Effector memory CD8-positive, alpha-beta T cell (primary cell): ENCODE measurements around the gene APBA2.

Experiments used
- ATAC-seq: fragments of 150-1000 bp; cut with Tn5 transposase; replicated peaks from 2 replicates; pipeline ENCODE4 v1.10.0; 2021; ENCODE audit warnings: mild to moderate bottlenecking, moderate library complexity
- DNase-seq, 3 experiments: peaks; one replicate each; pipeline ENCODE4 v3.0.0; 2021
- H3K27ac Mint-ChIP-seq, 2 donors: one replicate each; pipeline ENCODE4 v1.8.0; 2022; ENCODE audit warnings: mild to moderate bottlenecking in 2 of 2, mixed read lengths in 2 of 2, moderate library complexity in 2 of 2
- H3K27me3 Mint-ChIP-seq, 2 donors: one replicate each; pipeline ENCODE4 v1.8.0; 2022; ENCODE audit warnings: mixed read lengths in 2 of 2
- H3K36me3 Mint-ChIP-seq: one replicate; pipeline ENCODE4 v1.8.0; 2022; ENCODE audit warnings: mild to moderate bottlenecking, moderate library complexity, mixed read lengths; ENCODE audit not compliant: insufficient read depth
- H3K4me1 Mint-ChIP-seq, 2 donors: one replicate each; pipeline ENCODE4 v1.8.0; 2022; ENCODE audit warnings: low read depth in 2 of 2, mixed read lengths in 2 of 2
- H3K4me3 Mint-ChIP-seq, 2 donors: one replicate each; pipeline ENCODE4 v1.8.0; 2022; ENCODE audit warnings: mild to moderate bottlenecking in 2 of 2, mixed read lengths in 2 of 2, moderate library complexity in 2 of 2
- H3K9me3 Mint-ChIP-seq, 2 donors: one replicate each; pipeline ENCODE4 v1.8.0; 2022; ENCODE audit warnings: mixed read lengths in 2 of 2

The APBA2 gene

GRCh38 chr15:28986108-28986507, 100.3 kb downstream of the APBA2 start:
- DNase-seq (peak; percentile 21 to 51 (median 25)), ATAC-seq (peak; percentile 84)
- H3K4me1 Mint-ChIP-seq, result peaks cover 17 to 25% of the 10 kb centered on the region in 2 donors
- H3K4me3 Mint-ChIP-seq, result peak overlapping the region; percentile 69 to 74
- H3K36me3 Mint-ChIP-seq, result peaks cover 10% of the 10 kb centered on the region
- H3K27me3 Mint-ChIP-seq, result no peaks in the 10 kb centered on the region
- H3K9me3 Mint-ChIP-seq, result no peaks in the 10 kb centered on the region
- peak overlapping the region; percentile 86 to 89 for H3K27ac Mint-ChIP-seq

GRCh38 chr15:28986726-28987125, 101.0 kb downstream of the APBA2 start:
- ATAC-seq (peak; percentile 32), DNase-seq (no peak)
- Mint-ChIP-seq H3K27me3 (no peaks in the 10 kb centered on the region), H3K27ac (peak overlapping the region; percentile 86 to 89), H3K36me3 (peaks cover 13% of the 10 kb centered on the region), H3K4me1 (peaks cover 17 to 25% of the 10 kb centered on the region in 2 donors), H3K9me3 (no peaks in the 10 kb centered on the region), H3K4me3 (peak overlapping the region in 1 of 2 donors; percentile 33)

- H3K4me3 Mint-ChIP-seq, result no peak overlapping the region
- peaks cover 17 to 25% of the 10 kb centered on the region in 2 donors for H3K4me1 Mint-ChIP-seq
- peak overlapping the region in 1 of 2 donors; percentile 86 for H3K27ac Mint-ChIP-seq
- H3K9me3 Mint-ChIP-seq, result no peaks in the 10 kb centered on the region
- no peaks in the 10 kb centered on the region for H3K27me3 Mint-ChIP-seq
- ATAC-seq (no peak), DNase-seq (no peak)
- peaks cover 14% of the 10 kb centered on the region for H3K36me3 Mint-ChIP-seq
These were observed 101.6 kb downstream of the APBA2 start for GRCh38 chr15:28987337-28987736.

- peak overlapping the region in 1 of 2 donors; percentile 86 for H3K27ac Mint-ChIP-seq
- H3K4me3 Mint-ChIP-seq, result no peak overlapping the region
- H3K4me1 Mint-ChIP-seq, result peaks cover 28 to 38% of the 10 kb centered on the region in 2 donors
- no peaks in the 10 kb centered on the region for H3K9me3 Mint-ChIP-seq
- no peak for ATAC-seq
- no peak for DNase-seq
- peaks cover 0 to 7% of the 10 kb centered on the region in 2 donors for H3K27me3 Mint-ChIP-seq
- peaks cover 14% of the 10 kb centered on the region for H3K36me3 Mint-ChIP-seq
These were observed 103.6 kb downstream of the APBA2 start for GRCh38 chr15:28989239-28989830.

GRCh38 chr15:28989896-28990295, 104.1 kb downstream of the APBA2 start:
- peaks cover 11% of the 10 kb centered on the region for H3K36me3 Mint-ChIP-seq
- no peak overlapping the region for H3K4me3 Mint-ChIP-seq
- H3K9me3 Mint-ChIP-seq, result no peaks in the 10 kb centered on the region
- H3K27ac Mint-ChIP-seq, result no peak overlapping the region
- peaks cover 0 to 7% of the 10 kb centered on the region in 2 donors for H3K27me3 Mint-ChIP-seq
- H3K4me1 Mint-ChIP-seq, result peaks cover 26 to 34% of the 10 kb centered on the region in 2 donors
- DNase-seq, result no peak
- ATAC-seq, result no peak

- Mint-ChIP-seq H3K9me3 (no peaks in the 10 kb centered on the region), H3K4me1 (peaks cover 21 to 29% of the 10 kb centered on the region in 2 donors), H3K36me3 (peaks cover 10% of the 10 kb centered on the region), H3K27me3 (peaks cover 0 to 7% of the 10 kb centered on the region in 2 donors), H3K27ac (peak overlapping the region in 1 of 2 donors; percentile 75), H3K4me3 (no peak overlapping the region)
- ATAC-seq (no peak), DNase-seq (no peak)
These were observed 104.6 kb downstream of the APBA2 start for GRCh38 chr15:28990390-28990789.

- DNase-seq (no peak), ATAC-seq (no peak)
- peaks cover 3% of the 10 kb centered on the region for H3K36me3 Mint-ChIP-seq
- peaks cover 0 to 7% of the 10 kb centered on the region in 2 donors for H3K27me3 Mint-ChIP-seq
- peak overlapping the region; percentile 23 to 75 for H3K27ac Mint-ChIP-seq
- peaks cover 17 to 21% of the 10 kb centered on the region in 2 donors for H3K4me1 Mint-ChIP-seq
- no peak overlapping the region for H3K4me3 Mint-ChIP-seq
- no peaks in the 10 kb centered on the region for H3K9me3 Mint-ChIP-seq
These were observed 105.7 kb downstream of the APBA2 start for GRCh38 chr15:28991236-28992171.

GRCh38 chr15:28992336-28992864, 106.6 kb downstream of the APBA2 start:
- H3K4me1 Mint-ChIP-seq, result peaks cover 16 to 21% of the 10 kb centered on the region in 2 donors
- peaks cover 0 to 7% of the 10 kb centered on the region in 2 donors for H3K27me3 Mint-ChIP-seq
- H3K9me3 Mint-ChIP-seq, result no peaks in the 10 kb centered on the region
- H3K36me3 Mint-ChIP-seq, result peaks cover 3% of the 10 kb centered on the region
- no peak for DNase-seq
- H3K4me3 Mint-ChIP-seq, result no peak overlapping the region
- no peak for ATAC-seq
- peak overlapping the region; percentile 55 to 75 for H3K27ac Mint-ChIP-seq

GRCh38 chr15:28993051-28993719, 107.4 kb downstream of the APBA2 start:
- ATAC-seq, result no peak
- H3K9me3 Mint-ChIP-seq, result no peaks in the 10 kb centered on the region
- peak overlapping the region; percentile 67 to 75 for H3K27ac Mint-ChIP-seq
- peaks cover 4% of the 10 kb centered on the region for H3K36me3 Mint-ChIP-seq
- no peak for DNase-seq
- peak overlapping the region in 1 of 2 donors; percentile 10 for H3K4me3 Mint-ChIP-seq
- peaks cover 0 to 7% of the 10 kb centered on the region in 2 donors for H3K27me3 Mint-ChIP-seq
- peaks cover 16 to 21% of the 10 kb centered on the region in 2 donors for H3K4me1 Mint-ChIP-seq

- Mint-ChIP-seq H3K36me3 (peaks cover 9% of the 10 kb centered on the region), H3K27ac (peak overlapping the region; percentile 67 to 75), H3K27me3 (peaks cover 0 to 7% of the 10 kb centered on the region in 2 donors), H3K4me3 (peak overlapping the region; percentile 10 to 45), H3K9me3 (no peaks in the 10 kb centered on the region), H3K4me1 (peaks cover 16 to 21% of the 10 kb centered on the region in 2 donors)
- ATAC-seq (no peak), DNase-seq (no peak)
These were observed 107.9 kb downstream of the APBA2 start for GRCh38 chr15:28993720-28994053.

- H3K27me3 Mint-ChIP-seq, result peaks cover 0 to 7% of the 10 kb centered on the region in 2 donors
- H3K4me3 Mint-ChIP-seq, result peak overlapping the region; percentile 12 to 45
- peaks cover 16 to 21% of the 10 kb centered on the region in 2 donors for H3K4me1 Mint-ChIP-seq
- peak overlapping the region; percentile 67 to 75 for H3K27ac Mint-ChIP-seq
- H3K36me3 Mint-ChIP-seq, result peaks cover 11% of the 10 kb centered on the region
- peak in 2 of 3 experiments; percentile 11 to 33 for DNase-seq
- peak; percentile 88 for ATAC-seq
- no peaks in the 10 kb centered on the region for H3K9me3 Mint-ChIP-seq
These were observed 108.5 kb downstream of the APBA2 start for GRCh38 chr15:28994142-28994830.

GRCh38 chr15:28994831-28995596, 109.2 kb downstream of the APBA2 start:
- H3K9me3 Mint-ChIP-seq, result no peaks in the 10 kb centered on the region
- H3K27me3 Mint-ChIP-seq, result peaks cover 0 to 7% of the 10 kb centered on the region in 2 donors
- H3K4me3 Mint-ChIP-seq, result peak overlapping the region in 1 of 2 donors; percentile 12
- DNase-seq (no peak), ATAC-seq (no peak)
- H3K4me1 Mint-ChIP-seq, result peaks cover 16 to 17% of the 10 kb centered on the region in 2 donors
- peak overlapping the region; percentile 67 to 75 for H3K27ac Mint-ChIP-seq
- H3K36me3 Mint-ChIP-seq, result peaks cover 11% of the 10 kb centered on the region
